D721Med (cell line): ENCODE results near the gene GNAT3.

Source experiments
- DNase-seq: peaks from one replicate; pipeline ENCODE4 v3.0.0; 2011; ENCODE audit warnings: low spot score; ENCODE audit not compliant: insufficient read length
- FAIRE-seq: peaks from 2 replicates; lab custom pipeline; 2011; peaks lifted over from hg19 to GRCh38; lab: Jason Lieb, UNC
- TF ChIP-seq, protein P1 (sequence below): IDR thresholded peaks from 2 replicates; pipeline ENCODE4 v1.5.1; 2012; ENCODE audit warnings: mild to moderate bottlenecking, control low read depth; ENCODE audit not compliant: insufficient read depth; ENCODE audit errors: missing control alignments

GNAT3 gene

GRCh38 chr7:80493121-80493849, 18.6 kb downstream of the GNAT3 start:
- TF ChIP-seq, protein P1, sequence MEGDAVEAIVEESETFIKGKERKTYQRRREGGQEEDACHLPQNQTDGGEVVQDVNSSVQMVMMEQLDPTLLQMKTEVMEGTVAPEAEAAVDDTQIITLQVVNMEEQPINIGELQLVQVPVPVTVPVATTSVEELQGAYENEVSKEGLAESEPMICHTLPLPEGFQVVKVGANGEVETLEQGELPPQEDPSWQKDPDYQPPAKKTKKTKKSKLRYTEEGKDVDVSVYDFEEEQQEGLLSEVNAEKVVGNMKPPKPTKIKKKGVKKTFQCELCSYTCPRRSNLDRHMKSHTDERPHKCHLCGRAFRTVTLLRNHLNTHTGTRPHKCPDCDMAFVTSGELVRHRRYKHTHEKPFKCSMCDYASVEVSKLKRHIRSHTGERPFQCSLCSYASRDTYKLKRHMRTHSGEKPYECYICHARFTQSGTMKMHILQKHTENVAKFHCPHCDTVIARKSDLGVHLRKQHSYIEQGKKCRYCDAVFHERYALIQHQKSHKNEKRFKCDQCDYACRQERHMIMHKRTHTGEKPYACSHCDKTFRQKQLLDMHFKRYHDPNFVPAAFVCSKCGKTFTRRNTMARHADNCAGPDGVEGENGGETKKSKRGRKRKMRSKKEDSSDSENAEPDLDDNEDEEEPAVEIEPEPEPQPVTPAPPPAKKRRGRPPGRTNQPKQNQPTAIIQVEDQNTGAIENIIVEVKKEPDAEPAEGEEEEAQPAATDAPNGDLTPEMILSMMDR, result no peak
- DNase-seq, result no peak
- no peak for FAIRE-seq

DNA sequence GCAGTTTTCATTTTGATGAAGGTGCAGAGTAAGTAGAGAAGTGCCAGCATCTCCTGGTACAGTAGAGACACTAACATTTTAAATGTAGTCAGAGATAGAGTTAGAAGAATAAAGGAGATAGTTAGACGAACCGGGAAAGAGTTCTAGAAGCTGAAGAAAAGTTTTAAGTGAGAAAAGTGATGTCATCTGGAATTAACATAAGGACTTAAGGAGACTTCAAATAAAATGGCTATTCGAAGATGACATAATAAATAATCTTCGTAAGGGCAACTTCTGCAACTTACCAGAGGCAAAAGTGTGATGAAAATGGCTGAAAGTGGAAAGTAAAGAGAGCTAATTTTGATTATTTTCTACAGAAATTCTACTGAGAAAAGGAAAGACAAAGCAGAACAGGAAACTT, 20.4 kb downstream of the GNAT3 start:
- FAIRE-seq (no peak), DNase-seq (no peak)

GRCh38 chr7:80488851-80489370, 23.0 kb downstream of the GNAT3 start:
- FAIRE-seq (no peak), DNase-seq (no peak)
- TF ChIP-seq, protein P1, result no peak

More for the DNA sequence above, 20.4 kb downstream of the GNAT3 start:
- TF ChIP-seq, protein P1, result no peak

DNA sequence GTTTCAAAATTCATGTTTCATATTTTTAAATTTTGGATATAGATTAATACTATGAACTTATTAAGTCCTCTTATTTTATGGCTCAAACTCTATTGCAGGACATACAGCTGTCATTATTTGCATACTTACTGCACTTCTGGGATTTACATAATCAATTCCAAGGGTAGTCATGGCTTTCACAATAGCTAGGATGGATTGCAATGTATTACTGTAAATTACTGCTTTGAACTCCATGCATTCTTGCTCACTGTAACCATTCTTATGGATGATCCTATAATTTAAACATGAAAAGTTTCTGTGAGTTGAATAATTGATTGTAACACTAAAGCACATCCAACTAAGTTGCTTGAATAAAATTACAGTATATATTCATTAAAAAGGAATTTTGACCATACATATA, 23.5 kb downstream of the GNAT3 start:
- DNase-seq, result no peak

GRCh38 chr7:80485721-80486120, 26.1 kb downstream of the GNAT3 start:
- TF ChIP-seq, protein P1, result no peak
- no peak for FAIRE-seq
- no peak for DNase-seq

More for the DNA sequence above, 23.5 kb downstream of the GNAT3 start:
- TF ChIP-seq, protein P1, result no peak
- no peak for FAIRE-seq

GRCh38 chr7:80482950-80483349, 28.9 kb downstream of the GNAT3 start:
- DNase-seq (no peak), FAIRE-seq (no peak)

More at GRCh38 chr7:80482950-80483349, 28.9 kb downstream of the GNAT3 start:
- TF ChIP-seq, protein P1, result no peak
